Measurements from ENCODE around the gene AMBP. TPM values are rescaled to one million over a fixed set of nuclear protein-coding genes. Genes with fewer than 3 reads are reported as not detected.
A peak's percentile ranks its signal among the peaks of the same experiment; 100 is the strongest.

The AMBP gene
- total and polyA plus RNA-seq, 4 donors: 3,440 to 6,678 (median 4,863) TPM

DNA sequence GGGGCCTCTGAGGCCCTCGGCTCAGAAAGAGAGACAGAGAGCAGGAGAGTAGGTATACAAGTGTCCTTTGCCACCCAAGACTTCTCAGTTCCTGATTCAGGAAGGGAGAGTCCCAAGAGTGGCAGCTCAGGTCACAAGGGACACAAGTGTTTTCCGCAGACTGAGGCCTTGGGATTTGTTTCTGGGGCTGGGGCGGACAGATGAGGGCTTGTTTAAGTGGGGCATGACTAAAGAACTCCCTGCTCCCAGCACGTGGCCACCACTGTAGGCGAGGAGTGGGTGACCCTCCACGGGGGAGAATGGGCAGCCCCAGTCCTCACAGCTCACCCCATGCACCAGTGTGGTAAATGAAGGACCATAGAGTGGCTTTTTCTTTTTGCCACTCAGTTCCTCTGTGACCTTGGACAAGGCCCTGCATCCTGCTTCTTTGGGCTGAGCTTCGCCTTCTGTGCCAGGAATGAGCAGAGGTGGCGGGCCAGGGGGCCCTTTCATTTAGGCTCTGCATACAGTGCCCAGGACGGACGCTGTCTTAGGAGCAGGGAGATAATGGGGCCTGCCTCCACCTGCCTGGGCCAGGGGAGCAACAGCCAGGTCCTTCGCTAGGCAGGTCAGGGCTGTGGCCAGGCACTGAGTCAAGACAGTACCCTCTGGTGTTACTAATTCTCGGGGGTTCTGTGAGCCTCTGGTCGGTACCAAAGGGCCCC lies 50.8 kb downstream of the AMBP start (continued):
- TF ChIP-seq, protein P1, sequence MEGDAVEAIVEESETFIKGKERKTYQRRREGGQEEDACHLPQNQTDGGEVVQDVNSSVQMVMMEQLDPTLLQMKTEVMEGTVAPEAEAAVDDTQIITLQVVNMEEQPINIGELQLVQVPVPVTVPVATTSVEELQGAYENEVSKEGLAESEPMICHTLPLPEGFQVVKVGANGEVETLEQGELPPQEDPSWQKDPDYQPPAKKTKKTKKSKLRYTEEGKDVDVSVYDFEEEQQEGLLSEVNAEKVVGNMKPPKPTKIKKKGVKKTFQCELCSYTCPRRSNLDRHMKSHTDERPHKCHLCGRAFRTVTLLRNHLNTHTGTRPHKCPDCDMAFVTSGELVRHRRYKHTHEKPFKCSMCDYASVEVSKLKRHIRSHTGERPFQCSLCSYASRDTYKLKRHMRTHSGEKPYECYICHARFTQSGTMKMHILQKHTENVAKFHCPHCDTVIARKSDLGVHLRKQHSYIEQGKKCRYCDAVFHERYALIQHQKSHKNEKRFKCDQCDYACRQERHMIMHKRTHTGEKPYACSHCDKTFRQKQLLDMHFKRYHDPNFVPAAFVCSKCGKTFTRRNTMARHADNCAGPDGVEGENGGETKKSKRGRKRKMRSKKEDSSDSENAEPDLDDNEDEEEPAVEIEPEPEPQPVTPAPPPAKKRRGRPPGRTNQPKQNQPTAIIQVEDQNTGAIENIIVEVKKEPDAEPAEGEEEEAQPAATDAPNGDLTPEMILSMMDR (IDR thresholded peaks at IDR 0.05; ENCODE audit: low read depth, low read length, missing input control): no peak
- TF ChIP-seq FOXA2 (IDR thresholded peaks at IDR 0.05) (no peak), SP1 (IDR thresholded peaks at IDR 0.05) (no peak), NR2F2 (IDR thresholded peaks at IDR 0.05) (no peak), HNF4A (conservative IDR thresholded peaks at IDR 0.05) (no peak), RXRA (IDR thresholded peaks at IDR 0.05) (no peak), FOXA1 (IDR thresholded peaks at IDR 0.05) (no peak)
- TF ChIP-seq, protein P2, sequence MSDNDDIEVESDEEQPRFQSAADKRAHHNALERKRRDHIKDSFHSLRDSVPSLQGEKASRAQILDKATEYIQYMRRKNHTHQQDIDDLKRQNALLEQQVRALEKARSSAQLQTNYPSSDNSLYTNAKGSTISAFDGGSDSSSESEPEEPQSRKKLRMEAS (IDR thresholded peaks at IDR 0.05): no peak

DNA sequence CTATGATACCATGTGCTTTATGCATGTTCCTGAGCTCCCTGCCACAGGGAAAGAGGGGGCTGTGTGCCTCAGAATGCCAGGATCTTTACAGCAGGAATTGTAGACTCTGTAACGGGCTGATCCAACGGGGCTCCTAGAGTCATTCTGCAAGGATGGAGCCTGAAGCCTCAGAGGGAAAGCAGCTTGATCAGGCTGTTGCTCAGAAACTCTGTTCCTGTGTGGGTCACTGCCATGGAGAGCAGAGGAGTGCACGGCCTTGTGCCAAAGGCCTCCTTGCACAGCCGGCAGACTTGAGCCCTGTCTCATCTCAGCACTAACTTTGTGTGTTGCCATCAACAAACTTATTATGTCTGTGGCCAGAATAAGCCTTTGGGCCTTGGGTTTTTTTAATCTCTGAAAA lies 51.8 kb downstream of the AMBP start:
- Histone ChIP-seq H3K36me3 (ENCODE audit: control insufficient read depth in 4 of 4, insufficient read depth in 3 of 4, low read depth in 1 of 4, low read length in 3 of 4) (peaks cover 0 to 26% (median 0%) of the 10 kb centered on the region in 4 donors), H3K27ac (ENCODE audit: low read depth in 1 of 2, low read length in 2 of 2) (no peak overlapping the region), H3K4me3 (ENCODE audit: low read depth in 1 of 3, low read length in 3 of 3) (no peak overlapping the region), H3K9ac (ENCODE audit: low read depth in 1 of 2, low read length in 2 of 2) (no peak overlapping the region), H3K9me3 (ENCODE audit: control insufficient read depth in 4 of 4, low read length in 3 of 4) (no peaks in the 10 kb centered on the region), H3K4me1 (ENCODE audit: control insufficient read depth in 4 of 4, insufficient read depth in 4 of 4, low read length in 3 of 4) (no peaks in the 10 kb centered on the region), H3K27me3 (ENCODE audit: control insufficient read depth in 4 of 4, insufficient read depth in 4 of 4, low read length in 3 of 4) (no peaks in the 10 kb centered on the region)
- DNase-seq (ENCODE audit: low spot score): peak; percentile 16
- TF ChIP-seq HNF4G (IDR thresholded peaks at IDR 0.05) (no peak), YY1 (IDR thresholded peaks at IDR 0.05) (no peak), RXRA (IDR thresholded peaks at IDR 0.05) (no peak), GABPA (IDR thresholded peaks at IDR 0.05 in 1 of 2, conservative IDR thresholded peaks at IDR 0.05 in 1 of 2) (no peak), NR2F2 (IDR thresholded peaks at IDR 0.05) (no peak), FOXA1 (IDR thresholded peaks at IDR 0.05) (no peak)
- TF ChIP-seq, protein P3, sequence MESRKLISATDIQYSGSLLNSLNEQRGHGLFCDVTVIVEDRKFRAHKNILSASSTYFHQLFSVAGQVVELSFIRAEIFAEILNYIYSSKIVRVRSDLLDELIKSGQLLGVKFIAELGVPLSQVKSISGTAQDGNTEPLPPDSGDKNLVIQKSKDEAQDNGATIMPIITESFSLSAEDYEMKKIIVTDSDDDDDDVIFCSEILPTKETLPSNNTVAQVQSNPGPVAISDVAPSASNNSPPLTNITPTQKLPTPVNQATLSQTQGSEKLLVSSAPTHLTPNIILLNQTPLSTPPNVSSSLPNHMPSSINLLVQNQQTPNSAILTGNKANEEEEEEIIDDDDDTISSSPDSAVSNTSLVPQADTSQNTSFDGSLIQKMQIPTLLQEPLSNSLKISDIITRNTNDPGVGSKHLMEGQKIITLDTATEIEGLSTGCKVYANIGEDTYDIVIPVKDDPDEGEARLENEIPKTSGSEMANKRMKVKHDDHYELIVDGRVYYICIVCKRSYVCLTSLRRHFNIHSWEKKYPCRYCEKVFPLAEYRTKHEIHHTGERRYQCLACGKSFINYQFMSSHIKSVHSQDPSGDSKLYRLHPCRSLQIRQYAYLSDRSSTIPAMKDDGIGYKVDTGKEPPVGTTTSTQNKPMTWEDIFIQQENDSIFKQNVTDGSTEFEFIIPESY (IDR thresholded peaks at IDR 0.05): no peak
- TF ChIP-seq, protein P4, sequence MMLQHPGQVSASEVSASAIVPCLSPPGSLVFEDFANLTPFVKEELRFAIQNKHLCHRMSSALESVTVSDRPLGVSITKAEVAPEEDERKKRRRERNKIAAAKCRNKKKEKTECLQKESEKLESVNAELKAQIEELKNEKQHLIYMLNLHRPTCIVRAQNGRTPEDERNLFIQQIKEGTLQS (IDR thresholded peaks at IDR 0.05): no peak
- TF ChIP-seq, protein P2 (IDR thresholded peaks at IDR 0.05): no peak
- 86% methylated on average over 4 of the region's 4 CpGs for WGBS

DNA sequence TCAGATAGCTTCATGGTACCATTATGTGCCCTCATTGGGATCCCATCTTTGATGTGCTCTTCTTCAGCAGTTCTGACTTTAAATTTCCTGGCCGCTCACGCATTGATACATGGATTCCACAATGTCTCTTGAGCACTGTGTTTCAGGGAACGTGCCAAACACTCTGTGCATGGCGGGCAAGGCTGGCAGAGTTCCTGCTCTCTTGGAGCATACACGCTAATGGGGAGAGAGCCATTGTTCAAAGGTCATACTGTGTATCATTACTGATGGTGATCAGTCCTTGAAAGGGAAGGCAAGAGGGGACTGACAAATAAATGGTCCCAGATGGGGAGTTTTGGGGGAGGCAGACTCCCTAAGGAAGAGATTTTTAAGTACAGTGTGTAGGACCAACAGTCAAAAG lies 52.3 kb downstream of the AMBP start:
- Histone ChIP-seq H3K9me3 (ENCODE audit: control insufficient read depth in 4 of 4, low read length in 3 of 4) (no peaks in the 10 kb centered on the region), H3K27ac (ENCODE audit: low read depth in 1 of 2, low read length in 2 of 2) (no peak overlapping the region), H3K27me3 (ENCODE audit: control insufficient read depth in 4 of 4, insufficient read depth in 4 of 4, low read length in 3 of 4) (no peaks in the 10 kb centered on the region), H3K36me3 (ENCODE audit: control insufficient read depth in 4 of 4, insufficient read depth in 3 of 4, low read depth in 1 of 4, low read length in 3 of 4) (peaks cover 0 to 26% (median 0%) of the 10 kb centered on the region in 4 donors), H3K4me1 (ENCODE audit: control insufficient read depth in 4 of 4, insufficient read depth in 4 of 4, low read length in 3 of 4) (no peaks in the 10 kb centered on the region), H3K9ac (ENCODE audit: low read depth in 1 of 2, low read length in 2 of 2) (no peak overlapping the region), H3K4me3 (ENCODE audit: low read depth in 1 of 3, low read length in 3 of 3) (no peak overlapping the region)
- peak; percentile 16 for DNase-seq (ENCODE audit: low spot score)
- WGBS: 84% methylated on average over 5 of the region's 5 CpGs
- no peak for TF ChIP-seq HNF4A (conservative IDR thresholded peaks at IDR 0.05)
- no peak for TF ChIP-seq NR2F2 (IDR thresholded peaks at IDR 0.05)
- no peak for TF ChIP-seq YY1 (IDR thresholded peaks at IDR 0.05)
- TF ChIP-seq, protein P1 (IDR thresholded peaks at IDR 0.05; ENCODE audit: low read depth, low read length, missing input control): no peak
- no peak for TF ChIP-seq EGR1 (IDR thresholded peaks at IDR 0.05; ENCODE audit: low read depth in 2 of 2)
- no peak for TF ChIP-seq SP1 (IDR thresholded peaks at IDR 0.05)
- no peak for TF ChIP-seq RXRA (IDR thresholded peaks at IDR 0.05)
- no peak for TF ChIP-seq TAF1 (conservative IDR thresholded peaks at IDR 0.05)
- TF ChIP-seq, protein P2 (IDR thresholded peaks at IDR 0.05): no peak
- TF ChIP-seq GABPA (IDR thresholded peaks at IDR 0.05 in 1 of 2, conservative IDR thresholded peaks at IDR 0.05 in 1 of 2): no peak
- no peak for TF ChIP-seq RAD21 (IDR thresholded peaks at IDR 0.05)
- TF ChIP-seq HNF4G (IDR thresholded peaks at IDR 0.05): no peak
- TF ChIP-seq FOXA1 (IDR thresholded peaks at IDR 0.05): no peak
- no peak for TF ChIP-seq FOXA2 (IDR thresholded peaks at IDR 0.05)
- TF ChIP-seq, protein P4 (IDR thresholded peaks at IDR 0.05): no peak
- TF ChIP-seq, protein P3 (IDR thresholded peaks at IDR 0.05): no peak
